Ishikawa (cell line): ENCODE results near the gene CXXC5.

Experiments used
- CEBPB ChIP-seq: IDR thresholded peaks from 2 replicates; pipeline ENCODE4 v1.6.1; 2012
- CREB1 ChIP-seq: IDR thresholded peaks from 2 replicates; pipeline ENCODE4 v1.6.1; 2012; ENCODE audit warnings: low read depth
- EGR1 ChIP-seq: IDR thresholded peaks from 2 replicates; pipeline ENCODE4 v1.6.1; 2012
- EP300 ChIP-seq: IDR thresholded peaks from 2 replicates; pipeline ENCODE4 v1.6.1; 2012; ENCODE audit warnings: borderline replicate concordance
- FOXM1 ChIP-seq: IDR thresholded peaks from 2 replicates; pipeline ENCODE4 v1.6.1; 2012; ENCODE audit warnings: low read depth, borderline replicate concordance
- MAX ChIP-seq: IDR thresholded peaks from 2 replicates; pipeline ENCODE4 v1.6.1; 2012
- NFIC ChIP-seq: IDR thresholded peaks from 2 replicates; pipeline ENCODE4 v1.6.1; 2012
- RAD21 ChIP-seq: IDR thresholded peaks from 2 replicates; pipeline ENCODE4 v1.6.1; 2012; ENCODE audit warnings: low read depth
- REST ChIP-seq: IDR thresholded peaks from 2 replicates; pipeline ENCODE4 v1.6.1; 2012; ENCODE audit warnings: low read depth, mild to moderate bottlenecking
- TAF1 ChIP-seq: IDR thresholded peaks from 2 replicates; pipeline ENCODE4 v1.6.1; 2012; ENCODE audit warnings: low read depth, mild to moderate bottlenecking
- TCF12 ChIP-seq: IDR thresholded peaks from 2 replicates; pipeline ENCODE4 v1.6.1; 2012; ENCODE audit warnings: low read depth
- TEAD4 ChIP-seq: IDR thresholded peaks from 2 replicates; pipeline ENCODE4 v1.6.1; 2012
- USF1 ChIP-seq: IDR thresholded peaks from 2 replicates; pipeline ENCODE4 v1.6.1; 2012
- YY1 ChIP-seq: IDR thresholded peaks from 2 replicates; pipeline ENCODE4 v1.6.1; 2012; ENCODE audit warnings: low read depth
- ZBTB7A ChIP-seq: IDR thresholded peaks from 2 replicates; pipeline ENCODE4 v1.6.1; 2012; ENCODE audit warnings: low read depth

The CXXC5 gene

GRCh38 chr5:139638736-139639618 lies 9.2 kb upstream of the CXXC5 start:
- no peak for TF ChIP-seq RAD21
- no peak for TF ChIP-seq TAF1
- TF ChIP-seq EP300 = no peak
- no peak for TF ChIP-seq CEBPB
- TF ChIP-seq ZBTB7A = no peak
- no peak for TF ChIP-seq YY1
- TF ChIP-seq TEAD4 = no peak
- no peak for TF ChIP-seq NFIC
- no peak for TF ChIP-seq MAX
- TF ChIP-seq CREB1 = no peak
- no peak for TF ChIP-seq TCF12
- TF ChIP-seq EGR1 = no peak
- TF ChIP-seq REST = no peak
- TF ChIP-seq USF1 = no peak

GRCh38 chr5:139639619-139640380 lies 8.3 kb upstream of the CXXC5 start:
- TF ChIP-seq NFIC (peak; percentile 84), TAF1 (no peak), MAX (0 out of 2 replicates have a peak, but pooled peaks have one; percentile 20), RAD21 (0 out of 2 replicates have a peak, but pooled peaks have one; percentile 3), ZBTB7A (peak; percentile 35; the same call in 1 of the 2 replicates)

GRCh38 chr5:139640421-139641115 lies 7.6 kb upstream of the CXXC5 start:
- TF ChIP-seq YY1 (no peak), NFIC (no peak), TEAD4 (no peak), TAF1 (no peak), USF1 (no peak), FOXM1 (no peak), CEBPB (no peak), RAD21 (no peak), MAX (no peak)

- TF ChIP-seq TAF1 (no peak), YY1 (peak; percentile 60; the same call in 1 of the 2 replicates)
Observed at GRCh38 chr5:139641116-139642080, 6.8 kb upstream of the CXXC5 start.

GRCh38 chr5:139642213-139642612 lies 5.9 kb upstream of the CXXC5 start:
- TF ChIP-seq EGR1 (0 out of 2 replicates have a peak, but pooled peaks have one; percentile 17), ZBTB7A (no peak; the same call in 1 of the 2 replicates), CEBPB (no peak), TCF12 (peak; percentile 60; the same call in 1 of the 2 replicates), MAX (no peak), REST (no peak), TEAD4 (0 out of 2 replicates have a peak, but pooled peaks have one; percentile 29), USF1 (no peak), CREB1 (no peak), EP300 (peak; percentile 53; the same call in 1 of the 2 replicates), NFIC (no peak; the same call in 1 of the 2 replicates), TAF1 (no peak), RAD21 (no peak), YY1 (no peak), FOXM1 (no peak)
